ENCODE results near the gene PDZD4. TPM values are rescaled to one million over a fixed set of nuclear protein-coding genes. Genes with fewer than 3 reads are reported as not detected.

Gene PDZD4
- total RNA-seq, 6 donors from 2014 or later: 1.6 to 8.9 (median 6.3) TPM

DNA sequence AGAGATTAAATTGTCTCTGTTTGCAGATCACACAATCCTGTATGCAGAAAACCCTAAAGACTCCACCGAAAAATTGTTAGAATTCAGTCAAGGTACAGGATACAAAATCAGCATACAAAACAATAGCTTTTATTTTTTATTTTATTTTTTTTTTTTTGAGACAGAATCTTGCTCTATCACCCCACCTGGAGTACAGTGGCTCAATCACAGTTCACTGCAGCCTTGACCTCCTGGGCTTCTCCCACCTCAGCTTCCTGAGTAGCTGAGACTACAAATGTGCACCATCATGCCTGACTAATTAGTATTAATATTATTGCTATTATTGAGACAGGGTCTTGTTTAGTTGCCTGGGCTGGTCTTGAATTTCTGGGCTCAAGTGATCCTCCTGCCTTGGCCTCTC is 75.2 kb downstream of the PDZD4 start:
- H3K27me3 ChIP-seq: no peaks in the 10 kb centered on the region
- H3K36me3 ChIP-seq: no peaks in the 10 kb centered on the region
- H3K4me3 ChIP-seq: no peak overlapping the region
- no peak for ATAC-seq (ENCODE audit: low FRiP score in 2 of 2)
- no peak for TF ChIP-seq POLR2AphosphoS5 (IDR thresholded peaks at IDR 0.05)
- TF ChIP-seq, protein P1, sequence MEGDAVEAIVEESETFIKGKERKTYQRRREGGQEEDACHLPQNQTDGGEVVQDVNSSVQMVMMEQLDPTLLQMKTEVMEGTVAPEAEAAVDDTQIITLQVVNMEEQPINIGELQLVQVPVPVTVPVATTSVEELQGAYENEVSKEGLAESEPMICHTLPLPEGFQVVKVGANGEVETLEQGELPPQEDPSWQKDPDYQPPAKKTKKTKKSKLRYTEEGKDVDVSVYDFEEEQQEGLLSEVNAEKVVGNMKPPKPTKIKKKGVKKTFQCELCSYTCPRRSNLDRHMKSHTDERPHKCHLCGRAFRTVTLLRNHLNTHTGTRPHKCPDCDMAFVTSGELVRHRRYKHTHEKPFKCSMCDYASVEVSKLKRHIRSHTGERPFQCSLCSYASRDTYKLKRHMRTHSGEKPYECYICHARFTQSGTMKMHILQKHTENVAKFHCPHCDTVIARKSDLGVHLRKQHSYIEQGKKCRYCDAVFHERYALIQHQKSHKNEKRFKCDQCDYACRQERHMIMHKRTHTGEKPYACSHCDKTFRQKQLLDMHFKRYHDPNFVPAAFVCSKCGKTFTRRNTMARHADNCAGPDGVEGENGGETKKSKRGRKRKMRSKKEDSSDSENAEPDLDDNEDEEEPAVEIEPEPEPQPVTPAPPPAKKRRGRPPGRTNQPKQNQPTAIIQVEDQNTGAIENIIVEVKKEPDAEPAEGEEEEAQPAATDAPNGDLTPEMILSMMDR (IDR thresholded peaks at IDR 0.05): no peak
- TF ChIP-seq EP300 (IDR thresholded peaks at IDR 0.05): no peak
- no peak for TF ChIP-seq POLR2A (IDR thresholded peaks at IDR 0.05)
- 85 to 95% methylated on average over 1 of the region's 1 CpG for WGBS, 2 donors
- no peaks in the 10 kb centered on the region for H3K4me1 ChIP-seq
- no peak for DNase-seq
- peaks cover 0 to 6% (median 0%) of the 10 kb centered on the region in 4 donors for H3K9me3 ChIP-seq
- H3K27ac ChIP-seq: no peak overlapping the region

Other genes with a start within 250 kb of the PDZD4 start
- 10 to 100 TPM; 13.4 to 48.2 (median 24.6) TPM for gene CCNQ, start 231.4 kb downstream of the PDZD4 start, total RNA-seq
- gene DUSP9, start 183.3 kb downstream of the PDZD4 start, total RNA-seq: under 1 TPM in 3 of 6 donors, not detected in 3; 0.14 to 0.44 (median 0.27) TPM
- gene PNCK, start 156.7 kb downstream of the PDZD4 start, total RNA-seq: 1 to 10 TPM in 1 of 6 donors, under 1 TPM in 1, not detected in 4; 0.47 to 5.2 TPM
- gene SLC6A8, start 142.6 kb downstream of the PDZD4 start, total RNA-seq: 1 to 10 TPM; 3.9 to 8.1 (median 6.1) TPM
- gene BCAP31, start 106.2 kb downstream of the PDZD4 start, total RNA-seq: 100 to 1,000 TPM; 110 to 236 (median 132) TPM
- 10 to 100 TPM in 5 of 6 donors, 1 to 10 TPM in 1; 9.8 to 28.1 (median 17.9) TPM for gene ABCD1, start 105.7 kb downstream of the PDZD4 start, total RNA-seq
- gene PLXNB3, start 66.3 kb downstream of the PDZD4 start, total RNA-seq: 10 to 100 TPM in 1 of 6 donors, 1 to 10 TPM in 5; 1.3 to 21.0 (median 2.9) TPM
- gene SRPK3, start 49.5 kb downstream of the PDZD4 start, total RNA-seq: under 1 TPM in 4 of 6 donors, not detected in 2; 0.20 to 0.44 (median 0.23) TPM
- gene IDH3G, start 36.2 kb downstream of the PDZD4 start, total RNA-seq: 10 to 100 TPM; 43.5 to 98.5 (median 57.4) TPM
- 100 to 1,000 TPM in 4 of 6 donors, 10 to 100 TPM in 2; 70.2 to 328 (median 172) TPM for gene SSR4, start 35.9 kb downstream of the PDZD4 start, total RNA-seq
- gene L1CAM, start 55.6 kb upstream of the PDZD4 start, total RNA-seq: 10 to 100 TPM in 1 of 6 donors, 1 to 10 TPM in 2, under 1 TPM in 2, not detected in 1; 0.52 to 10.0 (median 1.1) TPM
- 1 to 10 TPM in 3 of 6 donors, not detected in 3; 1.2 to 2.8 (median 1.4) TPM for gene AVPR2, start 74.1 kb upstream of the PDZD4 start, total RNA-seq
- gene ARHGAP4, start 95.7 kb upstream of the PDZD4 start, total RNA-seq: 100 to 1,000 TPM in 2 of 6 donors, 10 to 100 TPM in 4; 33.4 to 353 (median 82.6) TPM
- gene NAA10, start 104.5 kb upstream of the PDZD4 start, total RNA-seq: 100 to 1,000 TPM in 2 of 6 donors, 10 to 100 TPM in 4; 30.7 to 116 (median 76.2) TPM
- 10 to 100 TPM; 32.8 to 81.7 (median 54.5) TPM for gene RENBP, start 114.1 kb upstream of the PDZD4 start, total RNA-seq
- gene HCFC1, start 141.3 kb upstream of the PDZD4 start, total RNA-seq: 10 to 100 TPM; 40.8 to 78.9 (median 52.2) TPM
- gene TMEM187, start 142.2 kb upstream of the PDZD4 start, total RNA-seq: 10 to 100 TPM in 2 of 6 donors, 1 to 10 TPM in 4; 2.1 to 17.7 (median 5.0) TPM
- 100 to 1,000 TPM in 4 of 6 donors, 10 to 100 TPM in 2; 49.4 to 236 (median 125) TPM for gene IRAK1, start 189.4 kb upstream of the PDZD4 start, total RNA-seq